AG04449 (cell line): Measurements from ENCODE around the gene BAZ1A.

Experiments
- CTCF ChIA-PET: fragments of 350-600 bp; formaldehyde crosslinking; extraction: SDS; loops from one replicate; lab custom pipeline; 2021; ENCODE audit warnings: antibody characterized with exemption; lab: Yijun Ruan, JAX
- POLR2A ChIA-PET: fragments of 400-600, 350-600 bp; formaldehyde crosslinking; extraction: SDS; loops from one replicate; lab custom pipeline; 2020; ENCODE audit warnings: antibody characterized with exemption, inconsistent platforms; lab: Yijun Ruan, JAX
- DNase-seq: peaks from one replicate; pipeline ENCODE4 v3.0.0-alpha.2; 2010; ENCODE audit warnings: low read depth, low spot score
- H3K4me3 ChIP-seq: 2 replicates; pipeline ENCODE4 v1.5.1; 2011; ENCODE audit warnings: low read depth, mild to moderate bottlenecking, control low read depth, low read length
- TF ChIP-seq, protein P1 (sequence below): IDR thresholded peaks from one replicate; pipeline ENCODE4 v1.5.1; 2011; ENCODE audit warnings: mild to moderate bottlenecking, moderate library complexity, low read length, control low read depth, inconsistent platforms; ENCODE audit not compliant: insufficient read depth; ENCODE audit errors: missing control alignments

BAZ1A gene

DNA sequence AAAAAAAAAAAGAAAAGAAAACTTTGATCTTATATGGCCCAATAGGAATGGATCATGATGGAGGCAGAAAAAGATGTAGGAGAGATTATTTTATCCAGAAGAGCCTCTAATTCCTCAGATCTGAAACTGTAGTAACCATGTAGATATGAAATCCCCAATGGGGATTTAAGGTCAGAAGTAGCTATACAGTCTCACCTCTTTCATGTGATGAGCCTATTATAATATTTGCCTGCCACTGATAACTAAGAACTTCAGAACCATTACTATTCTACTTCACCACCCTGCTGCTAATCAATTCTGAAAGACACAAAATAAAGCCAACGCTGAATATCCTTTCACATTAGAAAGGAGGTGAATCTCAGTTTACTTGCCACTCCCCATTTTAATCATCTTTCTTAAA, 29.3 kb downstream of the BAZ1A start:
- no peak for DNase-seq
- TF ChIP-seq, protein P1, sequence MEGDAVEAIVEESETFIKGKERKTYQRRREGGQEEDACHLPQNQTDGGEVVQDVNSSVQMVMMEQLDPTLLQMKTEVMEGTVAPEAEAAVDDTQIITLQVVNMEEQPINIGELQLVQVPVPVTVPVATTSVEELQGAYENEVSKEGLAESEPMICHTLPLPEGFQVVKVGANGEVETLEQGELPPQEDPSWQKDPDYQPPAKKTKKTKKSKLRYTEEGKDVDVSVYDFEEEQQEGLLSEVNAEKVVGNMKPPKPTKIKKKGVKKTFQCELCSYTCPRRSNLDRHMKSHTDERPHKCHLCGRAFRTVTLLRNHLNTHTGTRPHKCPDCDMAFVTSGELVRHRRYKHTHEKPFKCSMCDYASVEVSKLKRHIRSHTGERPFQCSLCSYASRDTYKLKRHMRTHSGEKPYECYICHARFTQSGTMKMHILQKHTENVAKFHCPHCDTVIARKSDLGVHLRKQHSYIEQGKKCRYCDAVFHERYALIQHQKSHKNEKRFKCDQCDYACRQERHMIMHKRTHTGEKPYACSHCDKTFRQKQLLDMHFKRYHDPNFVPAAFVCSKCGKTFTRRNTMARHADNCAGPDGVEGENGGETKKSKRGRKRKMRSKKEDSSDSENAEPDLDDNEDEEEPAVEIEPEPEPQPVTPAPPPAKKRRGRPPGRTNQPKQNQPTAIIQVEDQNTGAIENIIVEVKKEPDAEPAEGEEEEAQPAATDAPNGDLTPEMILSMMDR = no peak
- H3K4me3 ChIP-seq = no peak overlapping the region
- POLR2A ChIA-PET = no interaction called here
- CTCF ChIA-PET = no interaction called here

DNA sequence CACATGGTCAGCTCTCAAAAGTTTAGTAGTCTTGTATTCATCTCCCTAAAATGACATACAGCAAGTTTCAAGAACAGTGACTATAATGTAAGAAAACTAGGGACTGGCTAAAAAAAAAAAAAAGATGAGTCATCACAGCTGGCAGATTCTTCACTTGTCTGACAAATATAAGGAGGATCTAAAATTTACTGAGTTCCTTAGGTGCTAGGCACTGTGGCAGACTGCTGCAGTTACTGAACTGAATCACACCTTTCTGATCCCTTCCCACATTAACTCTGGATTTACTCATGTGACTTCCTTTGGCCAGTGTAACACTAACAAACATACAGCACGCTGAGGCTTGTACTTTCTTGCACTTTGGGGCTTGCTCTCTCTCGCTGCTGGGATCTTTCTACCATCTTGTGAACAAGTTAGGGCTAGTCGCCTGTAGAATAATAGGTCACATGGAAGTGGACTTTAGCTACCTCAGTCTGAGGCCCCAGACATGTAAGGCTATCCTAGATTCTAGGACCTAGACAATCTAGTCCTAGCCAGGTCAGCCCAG, 32.1 kb downstream of the BAZ1A start:
- DNase-seq = peak; percentile 51
- TF ChIP-seq, protein P1 = no peak
- ChIA-PET POLR2A (interaction anchor here (0.6 kb wide), 2 partner anchors 10 to 162 kb away, joined by 3 to 4 read pairs; no protein-coding TSS in a partner anchor), CTCF (interaction anchor here (1.1 kb wide), 1 partner anchor 17 kb away, joined by 3 read pairs; no protein-coding TSS in a partner anchor)
- H3K4me3 ChIP-seq = no peak overlapping the region

DNA sequence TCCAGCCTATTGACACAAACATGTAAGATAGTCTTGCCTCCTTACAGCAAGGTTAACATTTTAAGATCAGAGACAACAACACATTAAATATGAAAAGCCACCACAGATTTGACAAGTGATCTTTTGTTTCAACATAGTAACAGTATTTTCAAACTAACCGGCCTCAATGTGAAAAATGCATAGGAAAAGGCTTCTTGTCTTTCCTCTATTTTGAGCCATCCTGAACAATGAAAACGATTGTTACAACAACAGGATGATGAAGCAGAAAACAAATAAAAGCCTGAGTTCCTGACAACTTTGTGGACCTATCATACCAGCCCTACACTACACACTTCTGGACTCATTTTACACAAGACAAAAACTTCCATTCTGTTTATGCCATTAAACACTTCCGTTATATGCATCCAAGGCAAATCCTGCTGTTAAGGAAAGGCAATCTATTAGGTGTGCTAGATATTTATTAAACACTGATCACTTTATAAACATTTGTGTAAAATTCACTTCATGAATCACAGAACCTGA, 37.3 kb downstream of the BAZ1A start:
- H3K4me3 ChIP-seq = no peak overlapping the region
- POLR2A ChIA-PET = no interaction called here
- CTCF ChIA-PET = no interaction called here
- TF ChIP-seq, protein P1 = no peak
- DNase-seq = no peak

DNA sequence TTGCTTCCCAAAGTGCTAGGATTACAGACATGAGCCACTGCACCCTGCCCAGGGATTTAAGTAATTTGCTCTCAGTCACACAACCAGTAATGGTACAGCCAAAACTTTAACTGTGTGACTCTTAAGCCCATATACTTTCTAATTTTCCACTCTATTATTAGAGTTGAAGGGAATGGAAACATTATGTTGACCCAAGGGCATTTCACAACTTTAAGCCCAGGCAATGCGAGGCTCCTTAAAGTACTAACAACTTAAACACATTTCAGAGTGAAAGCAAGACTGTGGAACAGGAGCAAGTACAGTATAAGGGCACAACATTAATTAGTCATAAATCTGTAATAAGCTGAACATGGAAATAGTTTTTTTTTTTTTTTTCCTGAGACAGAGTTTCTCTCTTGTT, 39.8 kb downstream of the BAZ1A start:
- TF ChIP-seq, protein P1 = no peak
- no peak overlapping the region for H3K4me3 ChIP-seq
- ChIA-PET POLR2A (no interaction called here), CTCF (no interaction called here)
- no peak for DNase-seq

DNA sequence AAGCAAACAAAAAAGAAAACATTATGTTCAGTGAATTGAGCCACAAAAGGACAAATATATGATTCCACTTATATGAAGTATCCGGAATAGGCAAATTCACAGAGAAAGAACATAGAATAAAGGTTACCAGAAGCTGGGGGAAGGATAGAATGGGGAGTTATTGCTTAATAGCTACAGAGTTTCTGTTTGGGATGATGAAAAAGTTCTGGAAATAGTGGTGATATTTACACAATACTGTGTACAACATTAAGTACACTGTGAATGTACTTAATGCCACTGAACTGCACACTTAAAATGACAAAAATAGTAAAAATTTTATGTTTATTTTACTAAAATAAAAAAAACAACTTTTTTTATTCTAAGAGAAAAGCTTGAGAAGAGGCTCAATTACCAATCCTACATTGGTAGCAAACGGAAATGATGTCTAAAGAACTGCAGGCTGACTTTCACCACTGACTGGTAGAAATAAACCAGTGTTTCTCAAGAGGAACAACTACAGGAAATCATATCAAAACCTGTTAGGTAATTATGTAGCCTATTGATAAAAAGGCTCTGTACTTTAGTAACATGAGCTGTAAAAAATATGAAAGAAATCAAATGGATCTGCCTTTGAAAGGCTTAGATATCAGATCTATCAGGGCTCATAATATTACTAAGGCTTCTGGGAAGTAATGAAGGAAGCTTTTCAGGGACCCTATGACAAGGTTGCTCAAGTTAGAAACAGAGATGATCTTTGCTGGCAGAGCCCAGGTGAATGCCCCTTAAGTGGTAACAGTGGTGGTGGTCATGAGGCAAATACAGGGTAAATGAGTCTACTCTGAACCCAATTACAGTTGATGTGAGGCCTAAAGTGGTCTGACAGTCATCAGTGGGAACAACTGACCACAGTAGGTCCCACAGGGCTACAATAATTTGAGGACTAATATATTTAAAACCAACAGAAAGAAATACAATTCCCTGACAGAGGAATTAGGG, 41.3 kb downstream of the BAZ1A start:
- POLR2A ChIA-PET = no interaction called here
- H3K4me3 ChIP-seq = no peak overlapping the region
- no peak for DNase-seq
- TF ChIP-seq, protein P1 = no peak
- CTCF ChIA-PET = no interaction called here

DNA sequence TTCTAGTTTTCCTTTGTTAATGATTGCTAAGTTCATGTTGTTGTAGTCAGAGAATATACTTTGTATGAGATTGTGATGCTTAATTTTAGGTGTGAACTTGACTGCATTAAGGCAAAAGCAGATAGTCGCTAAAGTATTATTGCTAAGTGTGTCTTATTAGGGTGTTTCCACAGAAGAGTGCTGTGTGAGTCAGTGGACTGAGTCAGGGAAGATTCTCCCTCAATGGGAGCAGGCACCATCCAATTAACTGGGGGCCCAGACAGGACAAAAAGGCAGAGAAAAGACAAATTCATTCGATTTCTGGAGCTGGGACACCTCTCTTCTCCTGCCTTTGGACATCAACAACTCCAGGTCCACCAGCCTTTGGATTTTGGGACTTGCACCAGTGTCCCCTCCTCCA, 48.5 kb downstream of the BAZ1A start:
- no peak for DNase-seq
- ChIA-PET POLR2A (no interaction called here), CTCF (interaction anchor here (0.6 kb wide), 1 partner anchor 37 kb away, joined by 4 read pairs; no protein-coding TSS in a partner anchor)
- TF ChIP-seq, protein P1 = no peak
- H3K4me3 ChIP-seq = no peak overlapping the region
